ENCODE measurements around the gene CSGALNACT2.

CSGALNACT2 gene

DNA sequence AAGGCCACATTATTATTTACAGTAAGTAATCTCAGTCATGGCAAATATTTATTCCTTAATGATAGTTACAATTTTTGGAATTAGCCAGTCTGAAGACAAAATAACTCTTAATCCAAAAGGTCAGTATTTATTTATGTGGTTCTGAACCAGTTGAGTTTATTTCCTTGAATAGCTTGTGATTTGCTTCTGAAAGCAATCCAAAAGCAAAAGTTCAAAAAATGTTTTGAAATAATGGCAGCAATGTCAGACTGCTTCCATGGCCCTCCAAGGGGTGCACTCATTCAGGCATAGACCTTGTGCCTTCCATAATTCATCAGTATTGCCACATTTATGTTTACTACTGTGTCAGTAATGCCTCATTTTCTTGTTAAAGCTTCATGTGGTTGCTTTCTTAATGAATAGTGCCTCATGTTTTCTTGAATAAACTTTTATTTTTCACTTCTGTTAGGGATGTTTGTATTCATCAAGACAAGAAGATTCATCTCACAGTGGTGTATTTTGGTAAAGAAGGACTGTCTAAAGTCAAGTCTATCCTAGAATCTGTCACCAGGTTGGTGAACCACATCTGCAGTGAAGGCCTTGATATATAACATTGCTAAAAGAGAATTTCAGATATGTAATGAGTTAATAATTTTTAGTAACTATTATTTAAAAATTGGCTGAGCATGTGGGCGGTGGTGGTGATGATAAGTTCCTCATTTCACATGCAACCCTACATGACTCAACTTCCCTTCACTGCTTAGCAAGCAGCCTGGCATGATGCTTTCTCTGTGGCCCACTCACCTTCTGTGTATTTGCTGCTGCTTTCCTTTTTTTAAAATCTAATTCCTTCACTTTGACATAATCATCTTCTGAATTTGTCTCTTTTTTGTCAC is 22.0 kb downstream of the CSGALNACT2 start:
- peak overlapping the region; percentile 48 for H3K27ac ChIP-seq (ENCODE audit: low read depth, low read length)

GRCh38 chr10:43160921-43161255 is 22.6 kb downstream of the CSGALNACT2 start:
- Histone ChIP-seq H3K36me3 (ENCODE audit: control insufficient read depth in 5 of 5, insufficient read depth in 5 of 5, low read length in 5 of 5) (peaks cover 8 to 34% (median 11%) of the 10 kb centered on the region in 5 donors), H3K4me1 (ENCODE audit: control insufficient read depth in 5 of 5, insufficient read depth in 5 of 5, low read length in 5 of 5) (peaks cover 0 to 8% (median 4%) of the 10 kb centered on the region in 5 donors), H3K4me3 (ENCODE audit: low read depth in 1 of 5, low read length in 5 of 5) (no peak overlapping the region), H3K27ac (ENCODE audit: low read depth, low read length) (no peak overlapping the region), H3K27me3 (ENCODE audit: control insufficient read depth in 5 of 5, insufficient read depth in 4 of 5, low read length in 5 of 5) (no peaks in the 10 kb centered on the region), H3K9me3 (ENCODE audit: control insufficient read depth in 5 of 5, low read length in 5 of 5) (no peaks in the 10 kb centered on the region), H3K9ac (ENCODE audit: low read length in 5 of 5) (no peak overlapping the region)

More for the DNA sequence above, 22.0 kb downstream of the CSGALNACT2 start:
- Histone ChIP-seq H3K36me3 (ENCODE audit: control insufficient read depth in 5 of 5, insufficient read depth in 5 of 5, low read length in 5 of 5) (peaks cover 8 to 34% (median 11%) of the 10 kb centered on the region in 5 donors), H3K9me3 (ENCODE audit: control insufficient read depth in 5 of 5, low read length in 5 of 5) (no peaks in the 10 kb centered on the region), H3K4me1 (ENCODE audit: control insufficient read depth in 5 of 5, insufficient read depth in 5 of 5, low read length in 5 of 5) (peaks cover 0 to 8% (median 4%) of the 10 kb centered on the region in 5 donors), H3K9ac (ENCODE audit: low read length in 5 of 5) (no peak overlapping the region), H3K4me3 (ENCODE audit: low read depth in 1 of 5, low read length in 5 of 5) (no peak overlapping the region), H3K27me3 (ENCODE audit: control insufficient read depth in 5 of 5, insufficient read depth in 4 of 5, low read length in 5 of 5) (no peaks in the 10 kb centered on the region)

DNA sequence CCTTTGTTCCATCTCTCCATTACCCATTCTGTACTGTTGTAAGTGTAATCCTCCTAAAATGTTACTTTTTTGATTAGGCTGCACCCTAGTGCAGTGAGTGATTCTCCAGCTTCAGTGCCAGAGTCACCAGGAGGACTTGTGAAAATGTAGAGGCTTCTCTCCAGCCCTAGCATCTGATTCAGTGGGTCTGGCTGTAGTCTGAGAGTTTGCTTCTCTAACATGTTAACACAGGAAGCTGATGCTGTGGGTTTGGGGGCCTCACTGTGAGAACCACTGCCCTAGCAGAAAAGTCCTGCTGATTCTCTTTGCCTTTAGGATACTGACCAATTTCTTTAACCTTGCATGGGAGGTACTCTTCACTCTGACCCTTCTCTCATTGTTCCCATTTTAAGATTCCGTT is 24.4 kb downstream of the CSGALNACT2 start:
- Histone ChIP-seq H3K27me3 (ENCODE audit: control insufficient read depth in 5 of 5, insufficient read depth in 4 of 5, low read length in 5 of 5) (no peaks in the 10 kb centered on the region), H3K9me3 (ENCODE audit: control insufficient read depth in 5 of 5, low read length in 5 of 5) (no peaks in the 10 kb centered on the region), H3K4me3 (ENCODE audit: low read depth in 1 of 5, low read length in 5 of 5) (no peak overlapping the region), H3K4me1 (ENCODE audit: control insufficient read depth in 5 of 5, insufficient read depth in 5 of 5, low read length in 5 of 5) (peaks cover 0 to 8% (median 4%) of the 10 kb centered on the region in 5 donors), H3K9ac (ENCODE audit: low read length in 5 of 5) (no peak overlapping the region), H3K36me3 (ENCODE audit: control insufficient read depth in 5 of 5, insufficient read depth in 5 of 5, low read length in 5 of 5) (peaks cover 8 to 34% (median 14%) of the 10 kb centered on the region in 5 donors), H3K27ac (ENCODE audit: low read depth, low read length) (no peak overlapping the region)

DNA sequence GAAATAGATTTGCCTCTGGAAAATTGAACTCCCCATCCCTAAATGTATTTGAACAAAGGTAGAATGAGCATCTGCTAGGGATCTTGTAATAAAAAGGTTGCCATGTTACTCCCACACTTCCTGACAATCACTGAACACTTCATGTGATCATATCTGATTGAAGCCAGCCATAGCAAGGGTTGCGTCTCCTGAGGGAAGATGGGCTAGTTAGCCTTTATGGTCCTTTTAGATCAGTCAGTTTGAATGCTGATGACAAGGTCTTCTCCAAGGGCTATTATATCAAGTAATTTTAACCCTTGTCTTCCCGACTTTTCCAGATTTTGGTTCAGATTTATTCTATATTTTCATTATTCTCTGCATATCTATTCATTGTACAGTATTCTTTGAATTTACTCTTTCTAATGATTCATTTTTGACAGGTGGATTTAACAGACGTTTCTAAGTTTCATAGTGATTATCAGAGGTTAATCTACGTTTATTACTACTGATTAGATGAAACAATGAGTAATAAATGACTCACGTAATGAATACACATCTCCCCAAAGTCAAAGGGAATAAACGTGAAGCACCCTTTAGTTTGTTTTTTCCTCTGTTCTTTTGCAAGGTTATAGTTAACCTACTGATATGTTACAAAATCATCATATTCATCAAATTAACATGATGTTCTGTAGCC is 28.1 kb downstream of the CSGALNACT2 start:
- no peaks in the 10 kb centered on the region for H3K9me3 ChIP-seq (ENCODE audit: control insufficient read depth in 5 of 5, low read length in 5 of 5)
- no peak overlapping the region for H3K4me3 ChIP-seq (ENCODE audit: low read depth in 1 of 5, low read length in 5 of 5)
- H3K27me3 ChIP-seq (ENCODE audit: control insufficient read depth in 5 of 5, insufficient read depth in 4 of 5, low read length in 5 of 5) = no peaks in the 10 kb centered on the region
- H3K4me1 ChIP-seq (ENCODE audit: control insufficient read depth in 5 of 5, insufficient read depth in 5 of 5, low read length in 5 of 5) = no peaks in the 10 kb centered on the region
- H3K27ac ChIP-seq (ENCODE audit: low read depth, low read length) = no peak overlapping the region
- peaks cover 17 to 51% (median 21%) of the 10 kb centered on the region in 5 donors for H3K36me3 ChIP-seq (ENCODE audit: control insufficient read depth in 5 of 5, insufficient read depth in 5 of 5, low read length in 5 of 5)
- no peak overlapping the region for H3K9ac ChIP-seq (ENCODE audit: low read length in 5 of 5)

- Histone ChIP-seq H3K4me3 (ENCODE audit: low read depth in 1 of 5, low read length in 5 of 5) (no peak overlapping the region), H3K9ac (ENCODE audit: low read length in 5 of 5) (no peak overlapping the region), H3K27me3 (ENCODE audit: control insufficient read depth in 5 of 5, insufficient read depth in 4 of 5, low read length in 5 of 5) (no peaks in the 10 kb centered on the region), H3K4me1 (ENCODE audit: control insufficient read depth in 5 of 5, insufficient read depth in 5 of 5, low read length in 5 of 5) (no peaks in the 10 kb centered on the region), H3K36me3 (ENCODE audit: control insufficient read depth in 5 of 5, insufficient read depth in 5 of 5, low read length in 5 of 5) (peaks cover 17 to 51% (median 21%) of the 10 kb centered on the region in 5 donors), H3K9me3 (ENCODE audit: control insufficient read depth in 5 of 5, low read length in 5 of 5) (no peaks in the 10 kb centered on the region), H3K27ac (ENCODE audit: low read depth, low read length) (no peak overlapping the region)
Observed at GRCh38 chr10:43166880-43167497, 28.7 kb downstream of the CSGALNACT2 start.

- no peaks in the 10 kb centered on the region for H3K27me3 ChIP-seq (ENCODE audit: control insufficient read depth in 5 of 5, insufficient read depth in 4 of 5, low read length in 5 of 5)
- no peak overlapping the region for H3K27ac ChIP-seq (ENCODE audit: low read depth, low read length)
- no peaks in the 10 kb centered on the region for H3K9me3 ChIP-seq (ENCODE audit: control insufficient read depth in 5 of 5, low read length in 5 of 5)
- peaks cover 18 to 51% (median 21%) of the 10 kb centered on the region in 5 donors for H3K36me3 ChIP-seq (ENCODE audit: control insufficient read depth in 5 of 5, insufficient read depth in 5 of 5, low read length in 5 of 5)
- H3K4me1 ChIP-seq (ENCODE audit: control insufficient read depth in 5 of 5, insufficient read depth in 5 of 5, low read length in 5 of 5) = no peaks in the 10 kb centered on the region
- no peak overlapping the region for H3K4me3 ChIP-seq (ENCODE audit: low read depth in 1 of 5, low read length in 5 of 5)
- no peak overlapping the region for H3K9ac ChIP-seq (ENCODE audit: low read length in 5 of 5)
Observed at GRCh38 chr10:43167498-43167889, 29.2 kb downstream of the CSGALNACT2 start.

- Histone ChIP-seq H3K36me3 (ENCODE audit: control insufficient read depth in 5 of 5, insufficient read depth in 5 of 5, low read length in 5 of 5) (peaks cover 20 to 54% (median 29%) of the 10 kb centered on the region in 5 donors), H3K27ac (ENCODE audit: low read depth, low read length) (no peak overlapping the region), H3K4me1 (ENCODE audit: control insufficient read depth in 5 of 5, insufficient read depth in 5 of 5, low read length in 5 of 5) (no peaks in the 10 kb centered on the region), H3K9me3 (ENCODE audit: control insufficient read depth in 5 of 5, low read length in 5 of 5) (no peaks in the 10 kb centered on the region), H3K9ac (ENCODE audit: low read length in 5 of 5) (no peak overlapping the region), H3K4me3 (ENCODE audit: low read depth in 1 of 5, low read length in 5 of 5) (no peak overlapping the region), H3K27me3 (ENCODE audit: control insufficient read depth in 5 of 5, insufficient read depth in 4 of 5, low read length in 5 of 5) (no peaks in the 10 kb centered on the region)
Observed at GRCh38 chr10:43170491-43170890, 32.2 kb downstream of the CSGALNACT2 start.

DNA sequence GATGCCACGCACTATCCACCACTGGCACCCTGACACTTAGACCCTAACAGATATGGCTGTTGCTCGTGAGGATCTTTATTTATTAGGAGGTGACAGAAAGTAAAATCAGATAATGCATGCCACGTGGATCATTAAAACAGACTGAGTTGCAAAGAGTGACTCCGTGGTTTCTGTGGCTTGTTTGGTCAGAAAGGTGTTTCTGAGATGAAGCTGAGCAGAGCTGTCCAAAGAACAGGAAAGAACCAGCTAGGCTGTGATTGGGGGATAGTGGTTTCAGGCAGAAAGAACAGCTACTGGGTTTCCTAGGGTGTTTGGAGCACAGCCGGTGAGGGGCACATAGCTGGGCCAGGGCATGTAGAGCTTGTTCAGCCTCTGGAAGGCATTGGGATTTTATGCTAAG is 34.4 kb downstream of the CSGALNACT2 start:
- H3K27ac ChIP-seq (ENCODE audit: low read depth, low read length) = no peak overlapping the region
- H3K9me3 ChIP-seq (ENCODE audit: control insufficient read depth in 5 of 5, low read length in 5 of 5) = no peaks in the 10 kb centered on the region
- no peak overlapping the region for H3K4me3 ChIP-seq (ENCODE audit: low read depth in 1 of 5, low read length in 5 of 5)
- no peaks in the 10 kb centered on the region for H3K4me1 ChIP-seq (ENCODE audit: control insufficient read depth in 5 of 5, insufficient read depth in 5 of 5, low read length in 5 of 5)
- no peaks in the 10 kb centered on the region for H3K27me3 ChIP-seq (ENCODE audit: control insufficient read depth in 5 of 5, insufficient read depth in 4 of 5, low read length in 5 of 5)
- peaks cover 33 to 72% (median 40%) of the 10 kb centered on the region in 5 donors for H3K36me3 ChIP-seq (ENCODE audit: control insufficient read depth in 5 of 5, insufficient read depth in 5 of 5, low read length in 5 of 5)
- H3K9ac ChIP-seq (ENCODE audit: low read length in 5 of 5) = no peak overlapping the region

DNA sequence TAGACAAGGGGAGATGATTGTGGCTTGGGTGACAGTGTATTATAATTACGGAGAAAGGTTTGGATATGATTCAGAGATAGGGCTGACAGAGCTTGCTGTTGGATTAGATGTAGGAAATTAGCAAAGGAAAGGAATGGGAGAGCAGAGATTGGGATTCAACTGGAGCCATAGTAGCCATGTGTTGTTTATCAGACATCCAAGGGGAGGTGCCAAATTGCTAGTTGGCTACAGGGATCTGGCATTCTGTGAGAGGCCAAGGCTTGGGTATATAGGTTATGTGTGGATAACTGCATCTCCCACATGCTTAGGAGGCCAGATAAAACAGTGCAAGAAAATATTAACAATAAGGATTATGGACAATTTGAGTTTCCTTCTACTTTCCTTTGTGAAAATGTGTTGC is 34.9 kb downstream of the CSGALNACT2 start:
- H3K9me3 ChIP-seq (ENCODE audit: control insufficient read depth in 5 of 5, low read length in 5 of 5) = peaks cover 0 to 2% (median 0%) of the 10 kb centered on the region in 5 donors
- H3K9ac ChIP-seq (ENCODE audit: low read length in 5 of 5) = no peak overlapping the region
- H3K4me1 ChIP-seq (ENCODE audit: control insufficient read depth in 5 of 5, insufficient read depth in 5 of 5, low read length in 5 of 5) = no peaks in the 10 kb centered on the region
- peaks cover 33 to 77% (median 43%) of the 10 kb centered on the region in 5 donors for H3K36me3 ChIP-seq (ENCODE audit: control insufficient read depth in 5 of 5, insufficient read depth in 5 of 5, low read length in 5 of 5)
- no peak overlapping the region for H3K27ac ChIP-seq (ENCODE audit: low read depth, low read length)
- H3K4me3 ChIP-seq (ENCODE audit: low read depth in 1 of 5, low read length in 5 of 5) = no peak overlapping the region
- H3K27me3 ChIP-seq (ENCODE audit: control insufficient read depth in 5 of 5, insufficient read depth in 4 of 5, low read length in 5 of 5) = no peaks in the 10 kb centered on the region

DNA sequence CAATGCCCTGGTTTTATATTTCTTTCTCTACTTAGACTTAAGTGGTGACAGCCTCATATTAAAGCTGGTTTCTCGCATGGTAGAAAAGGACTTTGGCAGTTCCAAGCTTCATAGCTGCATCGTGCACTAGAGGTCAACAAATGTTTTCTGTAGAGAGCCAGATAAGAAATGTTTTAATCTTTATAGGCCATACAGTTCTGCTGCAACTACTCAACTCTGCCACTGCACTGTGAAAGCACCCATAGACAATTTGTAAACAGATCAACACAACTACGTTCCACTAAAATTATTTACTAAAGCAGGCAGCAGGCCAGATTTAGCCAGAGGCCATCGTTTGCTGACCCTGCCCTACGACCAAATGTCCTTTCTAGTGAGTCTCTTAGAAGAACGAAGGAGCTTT is 36.7 kb downstream of the CSGALNACT2 start:
- no peaks in the 10 kb centered on the region for H3K4me1 ChIP-seq (ENCODE audit: control insufficient read depth in 5 of 5, insufficient read depth in 5 of 5, low read length in 5 of 5)
- no peak overlapping the region for H3K27ac ChIP-seq (ENCODE audit: low read depth, low read length)
- peaks cover 32 to 75% (median 47%) of the 10 kb centered on the region in 5 donors for H3K36me3 ChIP-seq (ENCODE audit: control insufficient read depth in 5 of 5, insufficient read depth in 5 of 5, low read length in 5 of 5)
- H3K9ac ChIP-seq (ENCODE audit: low read length in 5 of 5) = no peak overlapping the region
- H3K4me3 ChIP-seq (ENCODE audit: low read depth in 1 of 5, low read length in 5 of 5) = no peak overlapping the region
- no peaks in the 10 kb centered on the region for H3K27me3 ChIP-seq (ENCODE audit: control insufficient read depth in 5 of 5, insufficient read depth in 4 of 5, low read length in 5 of 5)
- peaks cover 0 to 2% (median 0%) of the 10 kb centered on the region in 5 donors for H3K9me3 ChIP-seq (ENCODE audit: control insufficient read depth in 5 of 5, low read length in 5 of 5)

All from subcutaneous abdominal adipose tissue (tissue), 5 donors.